GM12878 (cell line): ENCODE measurements around the gene PTPN2. TPM values are rescaled to one million over a fixed set of nuclear protein-coding genes. Genes with fewer than 3 reads are reported as not detected.

Experiments
- ATF7 ChIP-seq: fragments of 450-650 bp; IDR thresholded peaks from 2 replicates; pipeline ENCODE4 v1.6.1; 2016; ENCODE audit warnings: low read depth, mild to moderate bottlenecking
- BCL3 ChIP-seq: IDR thresholded peaks from 2 replicates; pipeline ENCODE4 v1.6.1; 2011; ENCODE audit warnings: borderline replicate concordance, low read depth, mild to moderate bottlenecking, moderate library complexity, low read length; ENCODE audit not compliant: insufficient read depth, poor library complexity, severe bottlenecking
- GATAD2B ChIP-seq: fragments of 450-650 bp; conservative IDR thresholded peaks from 2 replicates; pipeline ENCODE4 v1.6.1; 2017; ENCODE audit warnings: low read depth, mild to moderate bottlenecking, moderate library complexity
- HSF1 ChIP-seq: fragments of 150-350 bp; IDR thresholded peaks from 2 replicates; pipeline ENCODE4 v1.6.1; 2014; ENCODE audit warnings: mild to moderate bottlenecking, low read depth, low read length
- MLLT1 ChIP-seq: fragments of 450-650 bp; IDR thresholded peaks from 2 replicates; pipeline ENCODE4 v1.6.1; 2016; ENCODE audit warnings: mild to moderate bottlenecking
- MYC ChIP-seq: IDR thresholded peaks from 2 replicates; pipeline ENCODE4 v1.6.1; 2011; ENCODE audit warnings: mild to moderate bottlenecking, low read length, moderate library complexity, inconsistent platforms; ENCODE audit not compliant: insufficient read depth, insufficient replicate concordance, insufficient read length, severe bottlenecking
- PAX5 ChIP-seq: IDR thresholded peaks from 2 replicates; pipeline ENCODE4 v1.6.1; 2011; ENCODE audit warnings: low read depth, low read length, borderline replicate concordance
- PML ChIP-seq: IDR thresholded peaks from 2 replicates; pipeline ENCODE4 v1.6.1; 2012; ENCODE audit warnings: low read length, inconsistent platforms
- POLR2A ChIP-seq: IDR thresholded peaks from 2 replicates; pipeline ENCODE4 v1.6.1; 2011; ENCODE audit warnings: low read depth, mild to moderate bottlenecking, low read length
- RCOR1 ChIP-seq: conservative IDR thresholded peaks from 2 replicates; pipeline ENCODE4 v1.6.1; 2012; ENCODE audit warnings: low read depth, low read length, improper control_type of control experiment
- SUZ12 ChIP-seq: fragments of 200-600 bp; sonication (generic); IDR thresholded peaks from one replicate; pipeline ENCODE4 v1.6.1; 2018; ENCODE audit warnings: antibody characterized with exemption, mild to moderate bottlenecking; ENCODE audit not compliant: unreplicated experiment
- YBX1 ChIP-seq: fragments of 450-650 bp; IDR thresholded peaks from 2 replicates; pipeline ENCODE4 v1.6.1; 2016; ENCODE audit warnings: antibody characterized with exemption
- polyA plus RNA-seq, 11 experiments: library from polyadenylated mRNA; depleted of rRNA in 4 of 11; unstranded in 6 of 11; stranded (reverse) in 5 of 11; fragments of >200 nt; fragmentation: Nextera tagmentation in 4 of 11; fragmentation: Illumina TruSeq in 1 of 11; extraction: Ambion mirVana in 4 of 11; extraction: Trizol in 1 of 11; gene quantifications; 1 replicate in 1 of 11; 2 replicates in 10 of 11; pipeline versions ENCODE4 v1.2.1 to v1.2.3, GENCODE V29; 2011 to 2016; ENCODE audit warnings: inconsistent platforms in 2 of 11, missing spikeins in 2 of 11, low read depth in 1 of 11
- total RNA-seq, 4 experiments: library from RNA; depleted of rRNA in 3 of 4; stranded (reverse); fragments of >200 nt in 3 of 4; fragmentation: Illumina TruSeq in 1 of 4; extraction: Trizol in 1 of 4; gene quantifications; 2 replicates each; pipeline versions ENCODE4 v1.2.1 to v1.2.3, GENCODE V29; 2013 to 2021
- TF ChIP-seq, protein P1 (sequence below): fragments of 450-650 bp; IDR thresholded peaks from 2 replicates; pipeline ENCODE4 v1.6.1; 2017; ENCODE audit warnings: mild to moderate bottlenecking, moderate library complexity
- TF ChIP-seq, protein P2 (sequence below): IDR thresholded peaks from 2 replicates; pipeline ENCODE4 v1.6.1; 2012; ENCODE audit warnings: mild to moderate bottlenecking, low read depth, low read length

The PTPN2 gene
- total and polyA plus RNA-seq, 10 of the 15 experiments (the other 5 are each of a cell fraction or from before 2014, with no cell fraction given) = 46.5 to 86.7 (median 64.6) TPM

- TF ChIP-seq, protein P1, sequence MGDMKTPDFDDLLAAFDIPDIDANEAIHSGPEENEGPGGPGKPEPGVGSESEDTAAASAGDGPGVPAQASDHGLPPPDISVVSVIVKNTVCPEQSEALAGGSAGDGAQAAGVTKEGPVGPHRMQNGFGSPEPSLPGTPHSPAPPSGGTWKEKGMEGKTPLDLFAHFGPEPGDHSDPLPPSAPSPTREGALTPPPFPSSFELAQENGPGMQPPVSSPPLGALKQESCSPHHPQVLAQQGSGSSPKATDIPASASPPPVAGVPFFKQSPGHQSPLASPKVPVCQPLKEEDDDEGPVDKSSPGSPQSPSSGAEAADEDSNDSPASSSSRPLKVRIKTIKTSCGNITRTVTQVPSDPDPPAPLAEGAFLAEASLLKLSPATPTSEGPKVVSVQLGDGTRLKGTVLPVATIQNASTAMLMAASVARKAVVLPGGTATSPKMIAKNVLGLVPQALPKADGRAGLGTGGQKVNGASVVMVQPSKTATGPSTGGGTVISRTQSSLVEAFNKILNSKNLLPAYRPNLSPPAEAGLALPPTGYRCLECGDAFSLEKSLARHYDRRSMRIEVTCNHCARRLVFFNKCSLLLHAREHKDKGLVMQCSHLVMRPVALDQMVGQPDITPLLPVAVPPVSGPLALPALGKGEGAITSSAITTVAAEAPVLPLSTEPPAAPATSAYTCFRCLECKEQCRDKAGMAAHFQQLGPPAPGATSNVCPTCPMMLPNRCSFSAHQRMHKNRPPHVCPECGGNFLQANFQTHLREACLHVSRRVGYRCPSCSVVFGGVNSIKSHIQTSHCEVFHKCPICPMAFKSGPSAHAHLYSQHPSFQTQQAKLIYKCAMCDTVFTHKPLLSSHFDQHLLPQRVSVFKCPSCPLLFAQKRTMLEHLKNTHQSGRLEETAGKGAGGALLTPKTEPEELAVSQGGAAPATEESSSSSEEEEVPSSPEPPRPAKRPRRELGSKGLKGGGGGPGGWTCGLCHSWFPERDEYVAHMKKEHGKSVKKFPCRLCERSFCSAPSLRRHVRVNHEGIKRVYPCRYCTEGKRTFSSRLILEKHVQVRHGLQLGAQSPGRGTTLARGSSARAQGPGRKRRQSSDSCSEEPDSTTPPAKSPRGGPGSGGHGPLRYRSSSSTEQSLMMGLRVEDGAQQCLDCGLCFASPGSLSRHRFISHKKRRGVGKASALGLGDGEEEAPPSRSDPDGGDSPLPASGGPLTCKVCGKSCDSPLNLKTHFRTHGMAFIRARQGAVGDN = peak; percentile 45; the same call in 1 of the 2 replicates
- no peak for TF ChIP-seq PAX5
- TF ChIP-seq MLLT1 = no peak
- TF ChIP-seq POLR2A = 0 out of 2 replicates have a peak, but pooled peaks have one; percentile 30
- TF ChIP-seq, protein P2, sequence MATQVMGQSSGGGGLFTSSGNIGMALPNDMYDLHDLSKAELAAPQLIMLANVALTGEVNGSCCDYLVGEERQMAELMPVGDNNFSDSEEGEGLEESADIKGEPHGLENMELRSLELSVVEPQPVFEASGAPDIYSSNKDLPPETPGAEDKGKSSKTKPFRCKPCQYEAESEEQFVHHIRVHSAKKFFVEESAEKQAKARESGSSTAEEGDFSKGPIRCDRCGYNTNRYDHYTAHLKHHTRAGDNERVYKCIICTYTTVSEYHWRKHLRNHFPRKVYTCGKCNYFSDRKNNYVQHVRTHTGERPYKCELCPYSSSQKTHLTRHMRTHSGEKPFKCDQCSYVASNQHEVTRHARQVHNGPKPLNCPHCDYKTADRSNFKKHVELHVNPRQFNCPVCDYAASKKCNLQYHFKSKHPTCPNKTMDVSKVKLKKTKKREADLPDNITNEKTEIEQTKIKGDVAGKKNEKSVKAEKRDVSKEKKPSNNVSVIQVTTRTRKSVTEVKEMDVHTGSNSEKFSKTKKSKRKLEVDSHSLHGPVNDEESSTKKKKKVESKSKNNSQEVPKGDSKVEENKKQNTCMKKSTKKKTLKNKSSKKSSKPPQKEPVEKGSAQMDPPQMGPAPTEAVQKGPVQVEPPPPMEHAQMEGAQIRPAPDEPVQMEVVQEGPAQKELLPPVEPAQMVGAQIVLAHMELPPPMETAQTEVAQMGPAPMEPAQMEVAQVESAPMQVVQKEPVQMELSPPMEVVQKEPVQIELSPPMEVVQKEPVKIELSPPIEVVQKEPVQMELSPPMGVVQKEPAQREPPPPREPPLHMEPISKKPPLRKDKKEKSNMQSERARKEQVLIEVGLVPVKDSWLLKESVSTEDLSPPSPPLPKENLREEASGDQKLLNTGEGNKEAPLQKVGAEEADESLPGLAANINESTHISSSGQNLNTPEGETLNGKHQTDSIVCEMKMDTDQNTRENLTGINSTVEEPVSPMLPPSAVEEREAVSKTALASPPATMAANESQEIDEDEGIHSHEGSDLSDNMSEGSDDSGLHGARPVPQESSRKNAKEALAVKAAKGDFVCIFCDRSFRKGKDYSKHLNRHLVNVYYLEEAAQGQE = no peak
- TF ChIP-seq ATF7 = peak; percentile 35; the same call in 1 of the 2 replicates
- no peak for TF ChIP-seq RCOR1
- TF ChIP-seq SUZ12 = no peak
- 0 out of 2 replicates have a peak, but pooled peaks have one; percentile 22 for TF ChIP-seq PML
- peak; percentile 83 for TF ChIP-seq GATAD2B
- peak; percentile 92 for TF ChIP-seq HSF1
- TF ChIP-seq YBX1 = peak; percentile 87
- TF ChIP-seq MYC = no peak
- TF ChIP-seq BCL3 = peak; percentile 74
These were observed 1.5 kb upstream of the PTPN2 start (continued) for GRCh38 chr18:12885500-12885899.
